A549 (cell line): Measurements from ENCODE around the gene HOXA5.

Experiments
- EP300 ChIP-seq, 2 experiments: fragments of >200 bp; sonication (Bioruptor Twin); formaldehyde crosslinking; IDR thresholded peaks; 2 replicates in 1 of 2; 3 replicates in 1 of 2; pipeline ENCODE4 v1.6.1; 2016 to 2017
- TF ChIP-seq, protein P1 (sequence below): fragments of >200 bp; sonication (Bioruptor Twin); formaldehyde crosslinking; IDR thresholded peaks from 3 replicates; pipeline ENCODE4 v1.5.1; 2016

DNA sequence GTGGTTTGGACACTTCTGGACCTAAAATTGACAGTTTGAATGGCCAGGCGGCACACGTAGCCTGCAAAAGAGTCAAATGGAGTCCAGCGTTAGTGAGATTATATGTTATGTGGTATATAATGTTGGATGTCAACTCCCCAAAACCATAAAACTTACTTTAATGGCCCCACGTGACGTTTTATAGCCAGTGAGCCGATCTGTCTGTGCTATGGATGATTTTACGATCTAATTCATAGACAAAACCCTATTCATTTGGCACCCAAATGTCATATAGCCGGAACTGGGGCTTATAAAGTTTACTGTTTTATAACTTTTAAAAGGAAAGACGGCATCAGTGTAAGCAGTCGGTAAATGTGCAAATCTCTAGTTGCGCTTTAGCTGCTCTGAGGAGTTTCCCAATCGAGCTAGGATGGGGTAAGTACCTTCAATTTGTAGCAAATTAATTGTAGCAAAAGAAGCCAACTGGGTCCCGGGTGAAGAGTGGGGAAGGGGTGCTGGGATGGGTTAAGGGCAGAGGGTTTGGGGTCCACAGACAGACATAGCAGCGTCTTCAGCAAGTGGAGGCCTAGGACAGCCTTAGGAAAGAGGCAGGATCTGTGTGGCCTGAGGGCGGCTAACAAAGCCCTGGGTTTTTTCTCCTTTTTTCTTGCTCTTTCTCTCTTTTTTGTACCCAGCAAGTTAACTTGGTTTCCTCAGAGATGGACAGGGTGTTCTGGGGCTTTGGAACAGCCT is 3.2 kb downstream of the HOXA5 start:
- TF ChIP-seq EP300 (IDR thresholded peaks at IDR 0.05), result no peak
- TF ChIP-seq, protein P1, sequence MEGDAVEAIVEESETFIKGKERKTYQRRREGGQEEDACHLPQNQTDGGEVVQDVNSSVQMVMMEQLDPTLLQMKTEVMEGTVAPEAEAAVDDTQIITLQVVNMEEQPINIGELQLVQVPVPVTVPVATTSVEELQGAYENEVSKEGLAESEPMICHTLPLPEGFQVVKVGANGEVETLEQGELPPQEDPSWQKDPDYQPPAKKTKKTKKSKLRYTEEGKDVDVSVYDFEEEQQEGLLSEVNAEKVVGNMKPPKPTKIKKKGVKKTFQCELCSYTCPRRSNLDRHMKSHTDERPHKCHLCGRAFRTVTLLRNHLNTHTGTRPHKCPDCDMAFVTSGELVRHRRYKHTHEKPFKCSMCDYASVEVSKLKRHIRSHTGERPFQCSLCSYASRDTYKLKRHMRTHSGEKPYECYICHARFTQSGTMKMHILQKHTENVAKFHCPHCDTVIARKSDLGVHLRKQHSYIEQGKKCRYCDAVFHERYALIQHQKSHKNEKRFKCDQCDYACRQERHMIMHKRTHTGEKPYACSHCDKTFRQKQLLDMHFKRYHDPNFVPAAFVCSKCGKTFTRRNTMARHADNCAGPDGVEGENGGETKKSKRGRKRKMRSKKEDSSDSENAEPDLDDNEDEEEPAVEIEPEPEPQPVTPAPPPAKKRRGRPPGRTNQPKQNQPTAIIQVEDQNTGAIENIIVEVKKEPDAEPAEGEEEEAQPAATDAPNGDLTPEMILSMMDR, result no peak
